ENCODE measurements around the gene IL4I1. TPM values are rescaled to one million over a fixed set of nuclear protein-coding genes. Genes with fewer than 3 reads are reported as not detected.

IL4I1 gene
- total and polyA plus RNA-seq, 2 of the 4 experiments (the other 2 are of a cell fraction) = 0.31 to 0.36 TPM

- H2AFZ ChIP-seq (replicated peaks; ENCODE audit: low read length, poor library complexity) = peak overlapping the region; percentile 33
- no peak overlapping the region for H3K14ac ChIP-seq (replicated peaks; ENCODE audit: low read depth, low read length)
- no peaks in the 10 kb centered on the region for H3K9me1 ChIP-seq (ENCODE audit: insufficient read depth, low read length)
- no peak overlapping the region for H3K18ac ChIP-seq (ENCODE audit: low read depth, low read length)
- H3K4me3 ChIP-seq (ENCODE audit: insufficient read depth, low read depth, low read length) = no peak overlapping the region
- H2BK120ac ChIP-seq (ENCODE audit: low read depth, low read length) = no peak overlapping the region
- no peak overlapping the region for H2BK5ac ChIP-seq (ENCODE audit: low read depth, low read length, poor library complexity, severe bottlenecking)
- peaks cover 2% of the 10 kb centered on the region; the same call in 1 of the 2 replicates for H3K4me1 ChIP-seq (ENCODE audit: control insufficient read depth, insufficient read depth, low read length)
- H2BK15ac ChIP-seq (ENCODE audit: low read depth, low read length) = no peak overlapping the region
- no peak overlapping the region for H3K9ac ChIP-seq (ENCODE audit: low read depth, low read length)
- 0 out of 2 replicates have a peak overlapping the region, but pooled peaks have one; percentile 16 for H2AK5ac ChIP-seq (ENCODE audit: low read depth, low read length)
- dilution Hi-C loops (cut with HindIII; ENCODE audit: low sequenced_read_pairs, unreplicated experiment) = no loop called here
- H3K4me2 ChIP-seq (ENCODE audit: low read depth, low read length) = no peak overlapping the region
- no peaks in the 10 kb centered on the region for H3K9me3 ChIP-seq (ENCODE audit: control insufficient read depth, insufficient read depth, low read length)
- WGBS, 2 experiments (ENCODE audit: extremely low coverage in 2 of 2, insufficient read length in 1 of 2) = 81% methylated on average over 5 of the region's 17 CpGs; no CpG with 5 or more reads in 1 of the 2 experiments
- in situ Hi-C loops (cut with MboI; ENCODE audit: low sequenced_read_pairs) = no loop called here
- no peak overlapping the region for H2AK9ac ChIP-seq (replicated peaks; ENCODE audit: low read depth, low read length, poor library complexity)
- intact Hi-C loops (cut with micrococcal nuclease) = no loop called here
- ATAC-seq (ENCODE audit: low read depth) (no peak), DNase-seq (no peak)
- H4K8ac ChIP-seq (ENCODE audit: low read depth in 2 of 2, low read length in 2 of 2) = no peak overlapping the region
- H3K36me3 ChIP-seq (ENCODE audit: control insufficient read depth, insufficient read depth, low read length) = peaks cover 5% of the 10 kb centered on the region; the same call in 1 of the 2 replicates
- H3K4ac ChIP-seq (ENCODE audit: low read depth, low read length) = no peak overlapping the region
- POLR2A ChIA-PET (ENCODE audit: unreplicated experiment) = no interaction called here
- H2BK20ac ChIP-seq (ENCODE audit: low read depth, low read length) = no peak overlapping the region
- TF ChIP-seq NFE2L2 (IDR thresholded peaks at IDR 0.05; ENCODE audit: low read depth, low read length) = no peak
- no peak for TF ChIP-seq RCOR1 (IDR thresholded peaks at IDR 0.05; ENCODE audit: insufficient replicate concordance, low read length)
- TF ChIP-seq ELK1 (IDR thresholded peaks at IDR 0.05; ENCODE audit: borderline replicate concordance, low read depth, low read length) = no peak
- TF ChIP-seq CEBPB (IDR thresholded peaks at IDR 0.05; ENCODE audit: low read depth, low read length) = no peak
- no peak for TF ChIP-seq USF2 (IDR thresholded peaks at IDR 0.05; ENCODE audit: low read depth, low read length)
- TF ChIP-seq FOS (IDR thresholded peaks at IDR 0.05; ENCODE audit: low read depth, low read length) = no peak
- TF ChIP-seq RAD21 (IDR thresholded peaks at IDR 0.05; ENCODE audit: low read length) = no peak
- TF ChIP-seq MAZ (IDR thresholded peaks at IDR 0.05; ENCODE audit: borderline replicate concordance, low read depth, low read length) = no peak
- no peak for TF ChIP-seq RFX5 (IDR thresholded peaks at IDR 0.05; ENCODE audit: low read depth, low read length)
- no peak for TF ChIP-seq CTCF (conservative IDR thresholded peaks at IDR 0.05; ENCODE audit: low read depth, low read length)
- TF ChIP-seq MAFK (IDR thresholded peaks at IDR 0.05; ENCODE audit: low read depth, low read length) = no peak
- TF ChIP-seq BHLHE40 (IDR thresholded peaks at IDR 0.05; ENCODE audit: low read depth, low read length) = no peak
- TF ChIP-seq POLR2A (IDR thresholded peaks at IDR 0.05; ENCODE audit: low read depth, low read length) = no peak
- TF ChIP-seq CHD1 (IDR thresholded peaks at IDR 0.05; ENCODE audit: low read depth, low read length) = no peak
- no peak for TF ChIP-seq MXI1 (IDR thresholded peaks at IDR 0.05; ENCODE audit: borderline replicate concordance, low read depth, low read length)
- TF ChIP-seq SMC3 (IDR thresholded peaks at IDR 0.05; ENCODE audit: low read depth, low read length) = no peak
- H3K23ac ChIP-seq (ENCODE audit: low read depth, low read length) = no peak overlapping the region
- no peak overlapping the region for H4K91ac ChIP-seq (ENCODE audit: insufficient read depth, low read depth, low read length)
- H3K27ac ChIP-seq (ENCODE audit: insufficient read depth, low read length) = no peak overlapping the region
- no peaks in the 10 kb centered on the region for H3K79me1 ChIP-seq (ENCODE audit: low read depth in 1 of 2, low read length in 2 of 2)
- H3K56ac ChIP-seq (ENCODE audit: extremely low read depth, insufficient read depth, low read length) = no peak overlapping the region
- peaks cover 8% of the 10 kb centered on the region; the same call in 1 of the 2 replicates for H3K27me3 ChIP-seq (ENCODE audit: control insufficient read depth, insufficient read depth, low read length)
- no peak overlapping the region for H4K5ac ChIP-seq (ENCODE audit: low read depth, low read length)
- BruUV-seq (replicated peaks) = no TSS peak
- CTCF ChIA-PET = interaction anchor here (0.6 kb wide), 1 partner anchor 44 kb away, joined by 10 read pairs; no protein-coding TSS in a partner anchor
- H4K20me1 ChIP-seq (ENCODE audit: insufficient read depth, low read length) = no peaks in the 10 kb centered on the region
Observed at GRCh38 chr19:49891393-49891792, 5.3 kb downstream of the IL4I1 start.
